GM11168 (cell line): ENCODE measurements around the gene XCL2.
"Not testable (repeated sequence)": the region's sequence is repeated elsewhere in the genome, so short reads cannot be mapped to it uniquely, and the experiment has no call there.

ENCODE experiments used
- in situ Hi-C: fragments of 300-500 bp; cut with MboI; formaldehyde crosslinking; loops from one replicate; pipeline ENCODE4 v1.12.0; 2022; ENCODE audit warnings: low sequenced_read_pairs; ENCODE audit not compliant: unreplicated experiment

XCL2 gene, protein sequence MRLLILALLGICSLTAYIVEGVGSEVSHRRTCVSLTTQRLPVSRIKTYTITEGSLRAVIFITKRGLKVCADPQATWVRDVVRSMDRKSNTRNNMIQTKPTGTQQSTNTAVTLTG

DNA sequence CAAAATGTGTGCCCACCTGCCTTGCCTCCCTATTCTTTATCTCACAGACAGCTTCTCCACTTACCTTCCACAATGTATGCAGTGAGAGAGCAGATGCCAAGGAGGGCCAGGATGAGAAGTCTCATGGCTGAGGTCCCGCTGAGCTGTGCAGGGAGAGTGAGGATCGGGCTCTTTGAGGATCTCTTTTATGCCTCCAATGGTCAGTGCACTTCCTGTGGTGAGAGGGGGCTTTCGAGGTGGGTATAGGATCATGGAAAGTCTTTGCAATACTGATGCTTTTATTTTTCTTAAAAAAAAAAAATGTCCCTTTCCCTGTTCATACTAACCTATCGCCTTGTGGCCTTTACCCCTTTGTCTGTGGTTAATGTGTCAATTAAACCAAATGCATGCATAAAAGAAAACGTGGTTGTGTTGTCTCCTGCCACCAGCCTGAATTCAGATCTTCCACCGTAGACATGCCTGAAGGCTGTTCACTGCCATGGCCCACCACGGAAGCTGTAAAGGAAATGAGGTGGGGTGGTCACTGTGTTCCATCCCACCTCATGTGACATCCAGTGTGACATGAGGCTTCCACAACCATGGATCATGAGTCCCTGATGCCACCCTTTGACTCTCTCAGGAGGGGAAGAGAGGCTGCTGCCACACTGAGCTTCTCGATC is at the start of gene XCL2:
TSS of gene XCL2 (minus strand) at position 158 of the 659 bp plus-strand sequence. CDS start at position 125, 33 bp downstream.
- in situ Hi-C loops = loop anchor here (5.0 kb wide), 1 partner anchor 33 kb away; the partner anchor contains the start of gene XCL1

DNA sequence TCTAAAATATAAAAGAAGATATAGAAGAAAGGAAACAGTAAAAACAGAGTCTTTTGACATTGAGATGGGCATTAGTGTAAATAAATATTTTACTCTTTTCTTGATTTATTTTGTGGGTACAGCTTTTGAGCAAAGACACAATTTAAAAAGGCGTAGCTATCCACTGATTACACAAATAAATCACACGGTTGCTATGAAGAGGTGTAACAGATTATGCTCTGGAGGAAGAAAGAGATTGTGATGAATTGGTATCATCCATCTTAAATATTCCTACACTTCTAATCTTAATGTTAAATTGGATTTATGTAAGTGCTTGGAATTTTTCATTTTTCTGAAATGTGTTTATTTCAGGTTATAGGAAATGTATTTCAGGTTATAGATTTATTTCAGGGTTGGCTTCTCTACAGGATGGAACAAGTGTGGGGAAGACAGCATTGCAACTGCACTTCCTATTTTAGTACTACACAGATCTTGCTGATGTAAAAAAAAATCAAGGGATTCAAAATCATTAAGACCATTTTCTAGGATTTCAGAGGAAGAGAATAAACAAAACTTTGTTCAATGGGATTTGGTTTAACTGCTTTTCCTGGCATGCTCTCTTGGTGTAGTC is 47.9 kb upstream of the XCL2 start:
- in situ Hi-C loops = no loop called here

DNA sequence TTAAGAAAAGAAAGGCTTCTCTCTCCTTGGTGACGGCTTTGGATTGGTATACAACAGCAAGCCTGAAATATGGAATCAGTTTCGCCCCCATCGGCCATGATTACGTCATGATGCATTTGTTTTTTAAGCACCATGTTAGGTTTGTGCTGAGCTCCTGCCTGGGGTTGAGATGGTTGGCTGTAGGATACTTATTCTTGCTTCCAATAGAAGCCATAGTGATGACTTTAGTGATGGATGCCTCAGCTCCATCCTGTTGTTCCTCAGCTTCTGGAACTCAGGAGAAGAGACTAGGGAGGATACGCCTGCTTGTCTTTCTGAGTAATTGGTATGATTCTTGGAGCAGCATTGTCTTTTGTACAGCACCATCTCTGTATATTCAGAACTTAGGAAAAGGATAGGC is 47.3 kb upstream of the XCL2 start:
- in situ Hi-C loops = no loop called here

DNA sequence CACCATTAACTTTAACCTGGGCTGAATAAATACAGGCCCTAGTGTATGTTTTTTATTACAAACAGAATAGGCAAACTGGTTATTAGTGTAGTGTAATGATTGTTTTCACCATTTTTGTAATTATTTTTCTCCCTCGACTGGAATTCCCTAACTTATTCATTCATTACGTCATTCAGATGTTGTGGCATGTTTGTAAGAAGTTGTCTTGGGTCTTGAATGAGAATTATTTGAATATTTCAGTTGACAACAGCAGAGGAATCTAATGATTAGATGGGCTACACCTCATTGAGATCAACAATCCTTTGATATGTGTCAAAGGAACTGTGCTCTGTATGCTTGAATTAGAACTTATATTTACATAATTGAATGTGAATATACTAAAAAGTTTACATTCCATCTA is 45.4 kb upstream of the XCL2 start:
- in situ Hi-C loops = no loop called here

DNA sequence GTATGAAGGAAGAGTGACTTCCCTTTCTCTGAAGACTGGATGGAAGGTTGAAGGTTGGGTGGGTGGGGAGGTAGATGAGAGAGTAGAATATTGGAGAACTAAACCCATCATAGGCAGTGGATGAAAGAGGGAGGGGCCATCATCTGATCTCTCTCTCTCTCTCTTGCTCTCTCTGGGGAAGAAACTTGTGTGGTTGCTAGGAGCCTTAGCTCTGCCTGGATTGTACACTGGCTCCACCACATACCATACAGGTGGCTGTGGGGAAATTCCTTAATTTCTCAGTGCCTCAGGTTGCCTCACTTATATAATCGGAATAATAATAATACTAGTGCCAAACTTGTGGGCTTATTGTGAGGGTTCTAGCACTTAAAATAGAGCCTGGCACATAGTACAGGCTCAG is 42.1 kb upstream of the XCL2 start:
- in situ Hi-C loops = no loop called here

DNA sequence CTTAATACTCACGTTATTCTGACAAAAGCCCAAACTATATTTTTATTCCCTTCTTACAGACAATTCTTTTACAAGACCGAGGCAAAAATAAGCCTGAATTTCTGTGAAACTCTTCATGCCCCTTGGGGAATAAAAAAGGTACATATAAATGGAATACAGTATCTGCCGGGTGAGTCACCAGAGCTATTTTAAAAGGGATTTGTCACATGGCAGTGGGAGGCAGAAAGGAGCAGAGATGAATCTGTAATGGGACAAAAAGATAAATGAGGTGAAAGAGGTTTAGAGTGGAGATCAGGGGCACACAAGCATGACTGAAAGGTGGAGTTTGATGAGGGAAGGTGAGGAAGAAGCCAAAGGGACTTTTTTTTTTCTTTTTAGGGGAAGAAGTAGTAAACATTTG is 41.4 kb upstream of the XCL2 start:
- in situ Hi-C loops = no loop called here

DNA sequence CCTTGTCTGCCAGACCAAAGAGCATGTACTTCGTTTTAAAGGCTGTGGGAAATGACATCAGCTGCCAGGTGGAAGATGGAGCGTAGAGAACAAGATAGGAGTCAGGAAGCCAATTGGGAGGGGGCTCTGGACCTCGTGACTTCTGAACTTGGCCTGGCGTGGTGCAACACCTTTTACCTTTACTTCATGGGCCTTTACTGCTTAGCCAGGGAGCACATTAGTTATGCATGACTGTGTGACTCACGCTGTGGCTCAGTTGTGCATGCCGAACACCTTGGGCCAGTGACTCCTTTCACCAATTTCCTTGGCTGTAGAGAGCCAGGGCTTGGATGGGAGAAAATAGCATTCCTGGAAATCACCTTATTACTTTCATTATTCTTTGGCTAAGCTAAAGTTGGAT is 39.8 kb upstream of the XCL2 start:
- in situ Hi-C loops = no loop called here

DNA sequence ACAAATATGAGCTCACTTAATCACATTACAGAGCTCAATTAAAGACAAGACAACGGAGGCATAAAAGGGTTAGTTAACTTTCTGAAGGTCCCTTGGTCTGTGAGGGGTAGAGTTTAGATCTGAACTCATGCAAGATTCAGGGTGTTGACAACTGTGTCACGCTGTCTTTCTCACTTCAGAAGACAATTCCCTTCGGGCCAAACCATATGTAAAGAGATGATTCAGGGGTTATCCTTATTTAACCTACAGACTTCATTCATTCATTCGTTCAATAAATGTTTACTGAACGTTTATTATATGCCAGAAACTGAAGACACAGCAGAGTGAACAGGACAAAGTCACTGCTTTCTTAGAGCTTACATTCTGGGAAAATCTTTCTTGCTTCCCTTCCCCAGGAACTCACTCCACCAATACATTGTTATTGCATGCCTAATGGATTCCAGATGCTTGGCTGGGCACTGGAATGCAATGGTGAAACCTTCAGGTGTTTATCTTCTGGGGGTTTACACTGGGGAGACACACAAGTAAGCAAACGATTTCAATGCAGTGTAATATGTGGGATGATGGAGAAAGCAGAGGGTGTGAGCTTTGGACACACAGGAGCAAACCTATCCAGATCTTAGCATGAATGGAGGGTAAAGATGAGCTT is 39.0 kb upstream of the XCL2 start:
- in situ Hi-C loops = no loop called here

DNA sequence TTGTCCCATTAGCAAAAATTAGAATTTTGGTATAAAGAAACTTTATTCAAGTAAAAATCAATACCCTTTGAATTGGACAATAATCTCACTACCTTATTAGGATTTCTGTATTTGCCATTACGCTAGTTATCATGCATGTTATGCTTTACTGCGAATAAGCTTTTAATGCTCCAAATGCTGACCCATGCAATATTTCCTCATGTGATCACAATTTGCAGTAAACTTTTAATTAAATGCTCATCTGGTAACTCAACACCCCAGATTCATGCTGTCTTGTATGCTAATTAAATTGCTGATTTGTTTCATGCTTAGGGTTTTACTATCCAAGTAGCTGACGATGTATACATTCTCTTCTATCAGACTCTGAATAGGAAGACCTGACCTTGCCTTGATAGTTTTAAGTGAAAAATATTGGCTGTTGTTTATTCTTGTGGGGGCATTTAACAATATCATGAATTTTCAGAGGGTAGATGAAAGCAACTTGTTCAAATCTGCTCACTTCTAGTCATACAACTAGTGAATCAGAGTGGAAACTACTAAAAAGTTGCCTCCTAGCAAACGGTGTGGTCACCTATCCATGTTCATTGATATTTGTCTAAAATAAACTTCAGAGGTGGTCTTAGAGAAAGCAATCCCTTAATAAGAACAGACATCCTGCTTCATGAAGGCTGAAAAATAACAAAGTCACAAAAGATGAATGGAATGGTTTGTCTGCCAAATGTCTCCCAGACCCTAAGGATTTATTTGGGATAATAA is 38.2 kb upstream of the XCL2 start:
- in situ Hi-C loops = no loop called here

DNA sequence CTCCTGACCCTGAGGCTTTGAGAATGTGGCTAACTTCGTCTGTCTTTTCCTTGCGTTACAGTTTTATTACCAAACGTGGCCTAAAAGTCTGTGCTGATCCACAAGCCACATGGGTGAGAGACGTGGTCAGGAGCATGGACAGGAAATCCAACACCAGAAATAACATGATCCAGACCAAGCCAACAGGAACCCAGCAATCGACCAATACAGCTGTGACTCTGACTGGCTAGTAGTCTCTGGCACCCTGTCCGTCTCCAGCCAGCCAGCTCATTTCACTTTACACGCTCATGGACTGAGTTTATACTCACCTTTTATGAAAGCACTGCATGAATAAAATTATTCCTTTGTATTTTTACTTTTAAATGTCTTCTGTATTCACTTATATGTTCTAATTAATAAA is 37.2 kb upstream of the XCL2 start:
- in situ Hi-C loops = not testable (repeated sequence)

DNA sequence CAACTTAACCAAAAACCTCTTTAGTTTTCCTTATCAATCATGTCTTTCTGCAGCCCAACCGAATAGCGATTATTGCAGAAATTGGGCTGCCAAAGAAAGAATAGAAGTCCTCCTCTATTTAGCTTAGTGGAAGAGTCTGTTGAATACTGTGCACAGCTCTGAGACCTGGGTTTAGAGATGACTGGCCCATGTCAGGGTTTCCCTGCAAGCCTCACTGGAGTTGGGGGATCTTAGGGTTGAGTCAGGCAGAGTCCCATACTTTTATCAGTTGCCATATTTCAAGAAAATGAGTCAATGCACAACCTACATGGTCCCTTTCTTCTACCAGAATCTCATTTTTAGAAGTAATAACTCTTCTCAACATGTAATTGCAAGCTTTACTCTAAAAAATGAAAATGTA is 36.5 kb upstream of the XCL2 start:
- in situ Hi-C loops = not testable (repeated sequence)

DNA sequence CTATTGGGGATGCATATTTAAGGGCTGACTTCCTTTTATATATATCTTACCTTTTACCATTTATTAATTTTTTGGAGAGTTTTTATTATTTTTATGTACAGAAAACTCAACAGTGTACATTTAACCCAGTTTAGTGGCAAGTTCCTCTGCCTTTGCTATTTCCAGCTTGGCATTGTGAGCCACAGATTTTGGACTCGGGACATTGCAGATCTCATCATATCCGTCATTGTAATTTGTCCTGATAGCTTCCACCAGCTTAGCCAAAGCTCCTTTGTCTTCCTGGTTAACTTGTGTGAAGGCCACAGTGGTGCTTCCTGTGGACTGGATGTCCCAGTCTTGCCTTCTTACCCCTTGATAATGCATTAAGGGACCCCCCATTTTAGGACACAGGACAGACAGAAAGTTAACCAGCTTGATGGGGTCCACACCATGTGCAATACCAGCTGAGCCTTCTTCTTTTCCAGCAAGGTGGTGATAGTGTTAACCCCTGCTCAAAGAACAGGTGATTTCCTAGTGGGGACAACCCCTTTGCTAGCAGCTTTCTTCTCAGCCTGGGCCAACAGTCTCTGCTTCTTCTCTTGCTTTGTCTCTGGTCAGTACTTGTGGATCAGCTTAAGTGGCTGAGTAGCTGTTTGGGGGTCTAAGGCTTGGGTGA is 34.9 kb upstream of the XCL2 start:
- in situ Hi-C loops = loop anchor here (5.0 to 10.0 kb wide), 2 partner anchors 36 to 144 kb away; partner anchors contain the start of gene XCL2

DNA sequence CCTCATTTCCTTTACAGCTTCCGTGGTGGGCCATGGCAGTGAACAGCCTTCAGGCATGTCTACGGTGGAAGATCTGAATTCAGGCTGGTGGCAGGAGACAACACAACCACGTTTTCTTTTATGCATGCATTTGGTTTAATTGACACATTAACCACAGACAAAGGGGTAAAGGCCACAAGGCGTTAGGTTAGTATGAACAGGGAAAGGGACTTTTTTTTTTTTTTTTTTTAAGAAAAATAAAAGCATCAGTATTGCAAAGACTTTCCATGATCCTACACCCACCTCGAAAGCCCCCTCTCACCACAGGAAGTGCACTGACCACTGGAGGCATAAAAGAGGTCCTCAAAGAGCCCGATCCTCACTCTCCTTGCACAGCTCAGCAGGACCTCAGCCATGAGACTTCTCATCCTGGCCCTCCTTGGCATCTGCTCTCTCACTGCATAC is 32.5 kb upstream of the XCL2 start, which contains the start of gene XCL1:
TSS of gene XCL1 (plus strand) at position 361 of the 444 bp plus-strand sequence. CDS start at position 394, 33 bp downstream.
- in situ Hi-C loops = loop anchor here (5.0 to 10.0 kb wide), 2 partner anchors 34 to 141 kb away; partner anchors contain the start of gene XCL2

DNA sequence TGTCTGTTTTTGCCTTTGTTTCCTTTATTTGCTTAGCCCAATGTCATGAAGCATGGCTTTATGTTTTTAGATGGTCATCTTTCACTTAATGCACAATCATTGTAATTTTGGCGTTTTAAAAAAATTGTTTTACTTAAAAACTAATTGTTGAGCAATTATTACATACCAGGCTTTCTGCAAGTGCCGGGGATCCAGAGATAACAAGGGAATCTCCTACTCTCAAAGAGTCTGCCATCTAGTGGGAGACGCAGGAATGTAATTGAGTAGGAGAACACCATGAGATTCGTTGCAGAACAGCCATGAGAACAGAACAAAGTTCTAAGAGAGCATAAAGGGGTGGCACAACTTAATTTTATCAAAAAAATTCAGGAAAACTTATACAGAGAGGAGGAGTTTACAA is 30.4 kb upstream of the XCL2 start:
- in situ Hi-C loops = loop anchor here (10.0 kb wide), 1 partner anchor 139 kb away; no protein-coding TSS in a partner anchor

DNA sequence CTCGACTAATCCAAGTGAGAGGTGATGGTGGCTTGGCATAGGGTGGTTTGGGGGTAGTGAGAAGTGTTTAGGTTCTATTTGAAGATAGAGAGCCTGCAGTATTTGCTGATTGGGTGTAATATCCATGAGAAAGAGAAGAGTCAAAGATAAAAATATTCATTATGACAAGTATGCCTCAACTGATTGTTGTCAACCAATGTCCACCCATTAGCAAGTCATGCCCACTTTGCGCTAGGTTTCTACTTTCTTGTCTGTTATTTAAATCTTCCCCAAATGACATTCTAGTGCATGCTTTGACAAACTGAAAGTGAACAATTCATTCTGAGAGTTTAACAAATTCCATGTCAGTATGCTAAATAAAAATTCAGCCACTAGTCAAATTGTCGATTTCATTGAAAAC is 28.8 kb upstream of the XCL2 start:
- in situ Hi-C loops = loop anchor here (10.0 kb wide), 1 partner anchor 138 kb away; no protein-coding TSS in a partner anchor

DNA sequence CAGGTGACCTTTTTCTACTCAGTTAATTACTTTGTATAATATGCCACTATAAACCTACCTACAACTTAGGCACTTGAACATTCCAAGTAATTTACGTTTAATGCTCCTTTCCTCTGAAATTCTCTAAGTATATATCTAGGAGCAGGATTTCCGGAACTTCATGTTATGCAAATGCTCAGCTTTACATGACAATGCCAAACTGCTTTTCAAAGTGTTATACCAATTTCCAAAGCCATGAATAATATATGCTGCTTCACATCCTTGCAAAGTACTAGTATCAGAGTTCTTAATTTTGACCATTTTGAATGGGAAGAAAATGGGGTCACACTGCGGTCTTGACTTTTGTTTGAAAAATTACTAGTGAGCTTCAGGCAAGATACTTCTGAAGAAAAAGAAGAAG is 26.9 kb upstream of the XCL2 start:
- in situ Hi-C loops = loop anchor here (10.0 kb wide), 1 partner anchor 136 kb away; no protein-coding TSS in a partner anchor

DNA sequence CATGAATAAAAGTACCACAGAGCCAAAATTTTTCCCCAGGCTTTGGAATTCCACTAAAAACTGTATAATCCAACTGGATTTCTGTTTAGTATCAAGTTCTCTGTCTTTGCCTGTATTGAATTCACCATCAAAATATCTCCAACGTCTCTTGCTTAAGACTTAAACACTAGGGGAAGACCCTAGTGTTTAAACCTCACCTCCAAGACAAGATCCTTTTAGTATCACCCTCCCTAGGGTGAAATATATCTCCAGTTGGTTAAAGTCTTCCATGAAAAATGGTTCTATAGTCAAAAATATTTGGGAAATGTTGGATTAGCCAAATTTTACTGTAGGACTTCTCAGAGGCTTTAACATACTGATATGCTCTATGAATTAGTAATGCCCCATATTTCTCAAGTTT is 24.5 kb upstream of the XCL2 start:
- in situ Hi-C loops = loop anchor here (10.0 kb wide), 1 partner anchor 224 kb away; no protein-coding TSS in a partner anchor

DNA sequence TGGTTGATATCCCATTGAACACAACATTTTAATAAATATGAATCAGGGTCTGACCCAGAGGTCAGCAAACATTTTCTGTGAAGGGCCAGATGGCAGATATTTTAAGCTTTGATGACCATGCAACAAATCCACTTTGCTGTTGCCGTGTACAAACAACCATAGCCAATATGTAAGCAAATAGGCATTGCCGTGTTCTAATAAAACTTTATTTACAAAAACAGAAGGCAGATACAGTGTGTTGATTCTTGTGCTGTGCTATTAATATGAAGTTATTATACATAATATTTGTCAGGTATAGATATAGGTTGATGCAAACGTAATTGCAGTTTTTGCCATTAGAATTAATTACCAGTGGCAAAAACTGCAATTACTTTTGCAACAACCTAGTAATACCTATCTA is 23.8 kb upstream of the XCL2 start:
- in situ Hi-C loops = loop anchor here (10.0 kb wide), 1 partner anchor 223 kb away; no protein-coding TSS in a partner anchor

DNA sequence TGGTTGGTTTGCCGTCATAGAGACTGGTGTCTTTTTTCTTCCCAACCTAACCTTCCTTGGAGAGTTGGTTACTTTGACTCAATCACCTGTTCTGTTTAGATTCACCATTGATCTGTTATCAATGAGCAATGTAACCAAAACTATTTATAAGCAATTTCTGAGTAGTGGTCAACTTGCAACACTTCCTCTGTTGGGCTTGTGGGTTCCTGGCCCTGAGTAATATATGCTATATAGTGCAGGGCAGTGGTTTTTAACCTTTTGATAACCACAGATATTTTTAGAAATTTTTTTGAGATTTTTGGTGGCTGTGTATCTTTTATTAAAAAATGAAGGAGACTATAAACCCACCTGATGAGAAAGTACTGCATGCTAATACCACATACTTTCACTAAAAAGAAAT is 23.2 kb upstream of the XCL2 start:
- in situ Hi-C loops = loop anchor here (10.0 kb wide), 1 partner anchor 222 kb away; no protein-coding TSS in a partner anchor
